Raji (cell line): ENCODE data around the gene EP400.

Source experiments
- POLR2A ChIP-seq: IDR thresholded peaks from 2 replicates; pipeline ENCODE4 v1.6.1; 2011; ENCODE audit warnings: low read depth, low read length, control low read depth; ENCODE audit not compliant: insufficient read depth

The EP400 gene

GRCh38 chr12:132094269-132094891, 144.6 kb downstream of the EP400 start:
- no peak for TF ChIP-seq POLR2A

GRCh38 chr12:132095520-132096409, 146.0 kb downstream of the EP400 start:
- no peak for TF ChIP-seq POLR2A

- TF ChIP-seq POLR2A, result no peak
Measured at GRCh38 chr12:132099739-132100138, 150.0 kb downstream of the EP400 start.

- no peak for TF ChIP-seq POLR2A
Measured at GRCh38 chr12:132100306-132101065, 150.7 kb downstream of the EP400 start.

GRCh38 chr12:132102297-132102696, 152.6 kb downstream of the EP400 start:
- TF ChIP-seq POLR2A, result no peak

GRCh38 chr12:132103542-132104308, 154.0 kb downstream of the EP400 start:
- TF ChIP-seq POLR2A, result no peak

- TF ChIP-seq POLR2A, result no peak
Measured at GRCh38 chr12:132105467-132105866, 155.7 kb downstream of the EP400 start.

- TF ChIP-seq POLR2A, result no peak
Measured at GRCh38 chr12:132106921-132107320, 157.2 kb downstream of the EP400 start.

- TF ChIP-seq POLR2A, result no peak
Measured at GRCh38 chr12:132108211-132108832, 158.6 kb downstream of the EP400 start.

GRCh38 chr12:132109741-132110140, 160.0 kb downstream of the EP400 start:
- no peak for TF ChIP-seq POLR2A

- no peak for TF ChIP-seq POLR2A
Measured at GRCh38 chr12:132110677-132111076, 160.9 kb downstream of the EP400 start.

- no peak for TF ChIP-seq POLR2A
Measured at GRCh38 chr12:132111654-132112304, 162.0 kb downstream of the EP400 start.

GRCh38 chr12:132114667-132115066, 164.9 kb downstream of the EP400 start:
- no peak for TF ChIP-seq POLR2A

- no peak for TF ChIP-seq POLR2A
Measured at GRCh38 chr12:132115500-132115899, 165.8 kb downstream of the EP400 start.
